GM21529 (cell line): ENCODE results near the gene PPP1R13L.

ENCODE experiments used
- ATAC-seq: cut with Tn5 transposase; IDR thresholded peaks from one replicate; pipeline ENCODE4 v1.9.1; 2021; ENCODE audit not compliant: unreplicated experiment

Gene PPP1R13L, protein sequence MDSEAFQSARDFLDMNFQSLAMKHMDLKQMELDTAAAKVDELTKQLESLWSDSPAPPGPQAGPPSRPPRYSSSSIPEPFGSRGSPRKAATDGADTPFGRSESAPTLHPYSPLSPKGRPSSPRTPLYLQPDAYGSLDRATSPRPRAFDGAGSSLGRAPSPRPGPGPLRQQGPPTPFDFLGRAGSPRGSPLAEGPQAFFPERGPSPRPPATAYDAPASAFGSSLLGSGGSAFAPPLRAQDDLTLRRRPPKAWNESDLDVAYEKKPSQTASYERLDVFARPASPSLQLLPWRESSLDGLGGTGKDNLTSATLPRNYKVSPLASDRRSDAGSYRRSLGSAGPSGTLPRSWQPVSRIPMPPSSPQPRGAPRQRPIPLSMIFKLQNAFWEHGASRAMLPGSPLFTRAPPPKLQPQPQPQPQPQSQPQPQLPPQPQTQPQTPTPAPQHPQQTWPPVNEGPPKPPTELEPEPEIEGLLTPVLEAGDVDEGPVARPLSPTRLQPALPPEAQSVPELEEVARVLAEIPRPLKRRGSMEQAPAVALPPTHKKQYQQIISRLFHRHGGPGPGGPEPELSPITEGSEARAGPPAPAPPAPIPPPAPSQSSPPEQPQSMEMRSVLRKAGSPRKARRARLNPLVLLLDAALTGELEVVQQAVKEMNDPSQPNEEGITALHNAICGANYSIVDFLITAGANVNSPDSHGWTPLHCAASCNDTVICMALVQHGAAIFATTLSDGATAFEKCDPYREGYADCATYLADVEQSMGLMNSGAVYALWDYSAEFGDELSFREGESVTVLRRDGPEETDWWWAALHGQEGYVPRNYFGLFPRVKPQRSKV

DNA sequence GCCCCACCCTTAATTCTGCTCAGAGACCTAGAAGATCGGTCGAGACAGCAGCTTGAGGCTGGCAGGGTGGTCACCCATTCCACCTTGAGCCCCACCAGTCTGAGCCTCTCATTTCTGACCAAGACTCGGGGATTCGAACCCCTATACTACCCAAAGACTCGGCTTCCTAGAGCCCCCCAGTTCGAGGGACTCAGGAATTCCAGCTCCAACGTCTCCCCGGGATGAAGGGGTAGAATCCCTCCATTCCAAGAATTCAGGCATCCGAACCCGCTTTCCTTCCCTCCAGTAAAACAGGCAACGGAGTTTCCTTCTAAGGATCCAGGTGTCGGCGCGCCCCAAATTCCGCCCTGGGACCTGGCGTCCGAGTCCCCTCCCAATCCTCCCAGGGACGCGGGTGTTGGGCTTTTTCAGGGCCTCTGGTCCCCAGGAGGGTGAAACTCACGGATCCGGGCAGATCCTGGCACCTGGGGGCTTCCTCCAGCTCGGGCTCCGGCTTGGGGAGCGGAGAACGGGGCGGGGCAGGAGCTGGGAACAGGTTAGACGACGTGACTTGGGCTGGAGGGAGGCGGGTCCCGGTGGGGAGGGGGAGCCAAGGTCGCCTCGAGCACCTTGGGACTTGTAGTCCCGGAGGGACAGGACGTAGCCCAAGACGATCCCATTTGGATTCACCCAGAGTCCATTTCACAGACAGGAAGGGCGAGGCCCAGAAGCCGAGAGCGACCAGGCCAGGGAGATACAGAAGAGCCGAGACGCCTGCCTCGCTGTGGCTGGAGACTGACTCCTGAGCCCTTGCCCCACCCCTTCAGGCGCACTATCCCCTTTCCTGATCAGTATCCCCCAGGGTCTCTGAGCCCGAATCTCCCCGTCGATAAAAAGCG lies at the start of gene PPP1R13L:
Gene PPP1R13L, minus strand, starts transcription at position 513 of the 878 bp plus-strand sequence. CDS start 6,751 bp downstream, outside the sequence.
- peak; percentile 9 for ATAC-seq

DNA sequence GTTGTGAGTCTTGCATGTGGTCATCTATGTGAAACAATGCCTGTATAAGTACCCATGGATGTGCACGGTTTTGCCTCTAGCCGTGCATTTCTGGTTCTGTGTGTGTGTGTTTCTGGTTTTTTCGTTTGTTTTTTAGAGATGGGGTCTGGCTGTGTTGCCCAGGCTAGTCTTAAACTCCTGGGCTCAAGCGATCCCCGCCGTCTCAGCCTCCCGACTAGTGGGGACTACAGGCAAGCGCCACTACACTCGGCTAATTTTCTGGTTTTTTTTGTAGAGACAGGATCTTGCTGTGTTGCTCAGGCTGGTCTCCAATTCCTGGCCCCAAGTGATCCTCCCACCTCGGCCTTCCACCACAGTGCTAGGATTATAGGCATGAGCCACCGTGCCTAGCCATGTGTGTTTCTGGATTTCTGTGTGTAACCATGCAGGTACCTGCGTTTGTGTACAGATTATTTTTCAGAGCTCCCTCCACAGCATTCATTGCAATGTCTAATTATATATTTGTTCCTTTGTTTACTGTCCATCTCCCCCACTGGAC lies 47.0 kb upstream of the PPP1R13L start:
- ATAC-seq = no peak

DNA sequence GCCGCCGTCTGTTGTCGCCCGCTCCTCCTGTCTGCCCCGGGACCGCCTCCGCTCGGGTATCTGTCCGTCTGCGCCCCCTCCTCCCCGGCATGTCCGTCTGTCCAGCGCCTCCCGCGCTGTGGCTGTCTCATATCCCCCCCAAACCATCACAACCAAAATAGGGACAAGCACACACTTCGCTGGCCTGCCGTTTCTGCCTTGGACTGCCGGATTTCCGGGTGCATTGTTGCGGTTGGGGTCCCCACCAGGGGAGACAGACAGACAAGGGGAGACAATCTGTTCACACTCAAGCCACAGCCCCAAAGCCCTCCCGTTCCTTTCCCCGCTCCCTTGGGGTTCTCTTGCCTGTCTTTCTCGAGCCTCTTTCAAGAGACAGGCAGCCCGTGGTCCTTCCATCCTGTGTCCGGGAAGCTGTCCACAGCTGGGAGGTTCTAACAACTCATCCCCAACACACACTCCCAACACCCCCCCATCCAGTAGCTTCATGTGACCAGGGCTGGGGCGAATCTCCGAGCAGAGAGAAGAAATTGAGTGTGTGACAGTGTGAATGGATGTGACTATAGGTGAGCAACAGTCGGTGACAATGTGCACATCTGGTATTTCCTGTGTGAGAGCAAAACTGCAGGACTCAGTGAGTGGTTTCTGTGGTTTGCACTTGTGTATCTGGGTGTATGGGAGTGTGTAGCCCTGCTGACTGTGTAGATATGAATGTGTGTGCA lies 46.4 kb upstream of the PPP1R13L start:
- ATAC-seq = no peak

DNA sequence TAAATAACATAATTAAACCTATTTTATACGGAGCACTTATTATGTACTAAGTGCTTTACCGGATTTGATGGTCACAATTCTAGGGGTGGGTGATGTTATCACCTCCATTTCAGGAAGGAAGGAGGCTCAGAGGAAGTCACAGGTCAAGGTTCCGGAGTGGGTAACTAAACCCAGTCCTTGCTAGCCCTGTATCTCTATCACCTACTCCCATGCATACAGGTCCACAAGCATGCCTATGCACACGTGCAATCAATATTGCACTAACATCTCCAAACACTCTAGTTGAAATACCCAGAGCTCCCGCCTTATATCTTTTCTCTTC lies 45.1 kb upstream of the PPP1R13L start:
- ATAC-seq = peak; percentile 17

DNA sequence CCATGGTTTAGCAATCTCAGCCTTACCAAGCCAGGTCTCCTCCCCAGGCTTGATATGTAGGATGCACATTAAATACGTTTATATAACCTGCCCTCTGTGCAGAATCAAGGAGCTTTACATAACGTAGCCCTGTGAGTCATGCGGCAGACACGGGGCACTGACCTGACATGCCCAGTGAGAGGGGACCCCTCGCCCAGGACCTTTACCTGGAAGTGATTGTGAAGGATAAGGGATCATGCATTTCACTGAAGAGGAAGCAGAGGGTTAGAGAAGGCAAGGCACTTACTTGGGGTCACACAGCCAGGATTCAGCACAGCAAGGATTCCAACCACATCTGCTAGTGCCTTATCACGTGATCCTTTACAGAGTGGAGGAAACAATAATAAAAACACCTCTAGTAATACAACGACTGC lies 44.0 kb upstream of the PPP1R13L start:
- no peak for ATAC-seq

DNA sequence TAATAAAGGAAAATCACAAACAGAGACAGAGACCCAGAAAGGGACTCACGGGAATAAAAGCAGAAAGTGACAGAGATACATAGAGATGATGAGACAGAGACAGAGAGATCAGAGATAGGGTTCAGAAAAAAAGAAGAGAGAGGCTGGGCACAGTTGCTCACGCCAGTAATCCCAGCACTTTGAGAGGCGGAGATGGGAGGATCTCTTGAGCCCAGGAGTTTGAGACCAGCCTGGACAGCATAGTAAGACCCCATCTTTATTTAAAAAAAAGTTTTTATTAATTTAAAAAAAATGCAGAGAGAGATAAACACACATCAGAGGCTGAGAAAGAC lies 43.5 kb upstream of the PPP1R13L start:
- ATAC-seq = no peak

DNA sequence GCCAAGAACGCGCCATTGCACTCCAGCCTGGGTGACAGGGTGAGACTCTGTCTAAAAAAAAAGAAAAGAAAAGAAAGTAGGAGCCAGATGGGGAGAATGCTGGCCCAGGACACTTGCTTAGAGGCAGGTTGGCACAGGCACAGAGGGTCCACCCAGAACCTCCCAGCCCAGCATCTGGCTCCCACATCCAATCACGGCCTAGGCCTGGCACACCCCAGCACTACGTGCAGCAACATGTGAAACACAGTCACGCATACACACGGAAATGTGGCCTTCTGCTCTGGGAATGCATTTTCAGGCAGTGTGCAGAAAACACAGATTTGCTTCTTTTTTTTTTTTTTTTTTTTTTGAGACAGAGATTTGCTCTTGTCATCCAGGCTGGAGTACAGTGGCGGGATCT lies 42.1 kb upstream of the PPP1R13L start:
- ATAC-seq = no peak

DNA sequence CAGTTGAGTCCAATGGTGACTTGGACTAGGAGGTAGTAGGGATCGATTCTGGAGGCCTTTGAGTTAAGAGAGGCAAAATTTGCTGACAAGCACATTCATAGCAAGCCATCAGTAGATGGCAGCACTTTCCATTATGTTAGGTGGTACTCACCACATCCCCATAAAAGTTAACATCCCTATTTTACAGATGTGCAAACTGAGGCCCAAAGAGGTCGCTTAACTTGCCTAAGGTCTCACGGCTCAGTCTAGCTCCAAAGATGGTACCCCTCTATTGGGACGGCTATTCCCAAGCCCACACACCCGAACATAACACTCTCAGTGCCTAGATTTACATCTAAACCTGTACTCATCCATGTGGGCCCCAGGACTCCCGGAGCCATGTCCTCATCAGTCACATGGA lies 41.4 kb upstream of the PPP1R13L start:
- ATAC-seq = no peak

DNA sequence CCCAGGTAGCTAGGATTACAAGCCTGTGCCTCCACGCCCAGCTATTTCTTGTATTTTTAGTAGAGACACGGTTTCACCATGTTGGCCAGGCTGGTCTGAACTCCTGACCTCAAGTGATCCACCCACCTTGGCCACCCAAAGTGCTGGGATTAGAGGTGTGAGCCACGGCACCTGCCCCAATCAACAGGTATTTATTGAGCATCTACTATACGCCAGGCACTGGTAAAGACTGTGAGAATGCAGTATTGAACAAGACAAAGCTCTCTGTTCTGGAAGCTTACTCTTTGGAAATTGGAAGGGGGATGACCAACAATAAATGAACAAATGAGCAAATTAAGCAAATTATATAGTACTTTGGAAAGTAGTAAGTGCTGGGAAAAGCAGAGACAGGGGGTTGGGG lies 40.3 kb upstream of the PPP1R13L start:
- no peak for ATAC-seq

DNA sequence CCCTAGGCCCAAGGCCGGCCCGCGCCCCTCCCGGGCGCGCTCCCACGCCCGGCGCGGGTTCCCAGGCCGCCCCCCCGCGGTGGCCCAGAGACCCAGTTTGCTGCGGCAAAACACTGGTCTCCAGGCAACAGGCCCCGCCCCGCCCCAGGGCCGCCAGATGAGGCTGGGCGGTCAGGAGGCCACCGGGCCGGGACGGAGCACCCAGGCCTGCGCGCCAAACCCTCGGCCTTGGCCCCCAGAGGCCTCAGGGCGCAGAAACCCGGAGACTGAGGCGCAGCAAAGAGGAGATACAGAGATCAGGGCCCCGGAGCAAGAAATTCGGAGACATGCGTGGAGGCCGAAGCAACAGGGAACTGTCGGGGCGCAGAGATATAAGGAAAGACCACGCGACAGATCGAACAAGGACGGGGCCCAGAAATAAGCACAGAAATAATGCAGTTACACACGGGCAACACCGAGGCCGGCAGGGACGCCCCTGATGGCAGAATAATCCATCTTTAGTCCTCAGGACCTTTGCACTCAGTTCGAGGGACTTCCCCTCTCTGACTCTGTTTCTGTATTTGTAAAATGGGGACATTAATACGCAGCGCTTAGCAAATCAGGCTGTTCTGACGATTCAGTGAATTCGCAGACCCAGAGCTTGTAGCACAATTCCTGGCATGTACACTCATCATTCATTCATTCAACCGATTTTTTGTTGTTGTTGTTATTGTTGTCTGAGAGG lies 39.6 kb upstream of the PPP1R13L start:
- peak; percentile 45 for ATAC-seq

DNA sequence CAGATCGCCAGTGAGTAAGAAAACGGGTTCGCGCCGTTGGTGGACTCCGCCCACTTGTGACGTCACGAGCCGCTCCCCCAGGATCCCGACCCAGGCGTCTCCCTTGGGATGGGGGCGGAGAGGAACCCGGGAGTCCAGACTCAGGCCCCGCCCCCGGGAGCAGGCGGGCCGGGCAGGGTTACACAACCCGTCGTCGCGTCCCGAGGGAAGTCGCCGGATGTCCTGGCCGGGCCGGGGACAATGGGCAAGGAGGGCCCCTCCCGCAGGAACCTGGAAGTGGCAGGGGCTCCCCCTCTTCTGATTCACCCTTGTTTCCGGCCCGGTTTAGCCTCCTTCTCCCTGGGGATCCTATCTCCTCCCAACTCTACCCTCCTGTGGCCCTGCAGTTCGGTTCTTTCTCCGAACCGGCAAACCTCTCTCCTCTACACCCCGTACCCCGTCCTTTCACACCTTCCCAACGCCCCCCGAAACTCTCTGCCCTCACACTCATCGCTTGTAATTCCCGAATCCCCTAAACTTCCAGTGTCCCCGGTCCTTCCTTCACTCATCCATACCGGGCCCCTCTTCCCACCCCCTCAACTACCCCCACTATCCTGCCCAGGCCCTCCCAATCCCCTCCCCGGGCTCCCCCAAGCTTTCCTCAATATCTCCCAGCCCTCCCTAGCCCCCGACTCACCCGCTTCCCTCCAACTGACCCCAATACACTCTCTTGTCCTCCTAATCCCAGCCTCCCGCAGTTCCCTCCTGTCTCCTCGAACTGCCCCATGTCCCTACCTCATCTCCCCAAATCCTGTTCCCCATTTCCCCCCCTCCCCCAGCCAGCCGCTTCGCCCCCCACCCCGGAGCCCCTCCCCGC lies 38.8 kb upstream of the PPP1R13L start:
- ATAC-seq = no peak

DNA sequence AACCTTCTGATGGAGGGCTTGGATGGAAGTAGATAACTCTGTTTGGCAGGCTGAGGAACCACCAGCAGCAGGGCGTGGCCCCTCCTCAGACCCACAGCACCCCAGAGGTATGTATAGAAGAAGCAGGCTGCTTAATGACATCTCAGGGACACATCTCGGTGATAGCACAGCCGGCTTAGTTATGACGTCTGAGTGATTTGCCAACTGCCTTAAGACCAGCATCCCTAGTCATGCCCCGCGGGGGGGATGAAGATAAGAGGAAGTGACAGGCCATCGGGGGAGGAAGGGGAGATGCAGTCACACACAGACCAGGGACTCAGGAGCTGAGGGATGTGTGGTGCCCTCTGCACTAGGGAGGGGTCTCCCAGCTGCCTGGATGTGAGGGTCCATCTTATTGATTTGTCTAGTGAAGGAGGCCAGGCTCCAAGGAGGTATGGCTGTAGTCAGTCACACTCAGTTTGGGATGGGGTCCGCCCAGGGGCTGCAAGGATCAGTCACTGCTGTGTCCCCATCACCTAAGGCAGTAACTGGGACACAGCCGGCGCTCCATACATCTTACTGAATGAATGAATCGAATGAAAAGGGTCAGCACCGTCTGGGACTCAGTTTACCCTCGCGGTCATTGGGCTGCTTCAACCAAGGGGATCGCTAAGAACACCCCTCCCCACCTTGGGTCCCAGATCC lies 38.1 kb upstream of the PPP1R13L start:
- ATAC-seq = no peak

DNA sequence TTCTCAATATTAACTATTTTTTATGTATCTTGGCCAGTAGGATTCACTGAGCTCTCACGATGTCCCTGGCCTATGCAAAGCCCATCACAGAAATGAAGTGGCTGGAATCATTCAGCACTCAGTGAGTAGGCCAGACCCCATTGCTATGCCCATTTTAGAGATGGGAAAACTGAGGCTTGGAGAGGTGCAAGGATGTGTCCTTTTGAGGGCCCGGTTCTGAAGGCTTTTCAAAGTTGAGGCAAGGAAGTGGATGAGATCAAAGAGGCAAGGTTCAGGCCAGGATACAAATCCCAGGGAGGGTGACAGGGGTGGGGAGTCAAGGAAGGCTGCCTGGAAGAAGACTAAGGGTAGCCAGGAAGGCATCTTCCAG lies 37.5 kb upstream of the PPP1R13L start:
- ATAC-seq = no peak

DNA sequence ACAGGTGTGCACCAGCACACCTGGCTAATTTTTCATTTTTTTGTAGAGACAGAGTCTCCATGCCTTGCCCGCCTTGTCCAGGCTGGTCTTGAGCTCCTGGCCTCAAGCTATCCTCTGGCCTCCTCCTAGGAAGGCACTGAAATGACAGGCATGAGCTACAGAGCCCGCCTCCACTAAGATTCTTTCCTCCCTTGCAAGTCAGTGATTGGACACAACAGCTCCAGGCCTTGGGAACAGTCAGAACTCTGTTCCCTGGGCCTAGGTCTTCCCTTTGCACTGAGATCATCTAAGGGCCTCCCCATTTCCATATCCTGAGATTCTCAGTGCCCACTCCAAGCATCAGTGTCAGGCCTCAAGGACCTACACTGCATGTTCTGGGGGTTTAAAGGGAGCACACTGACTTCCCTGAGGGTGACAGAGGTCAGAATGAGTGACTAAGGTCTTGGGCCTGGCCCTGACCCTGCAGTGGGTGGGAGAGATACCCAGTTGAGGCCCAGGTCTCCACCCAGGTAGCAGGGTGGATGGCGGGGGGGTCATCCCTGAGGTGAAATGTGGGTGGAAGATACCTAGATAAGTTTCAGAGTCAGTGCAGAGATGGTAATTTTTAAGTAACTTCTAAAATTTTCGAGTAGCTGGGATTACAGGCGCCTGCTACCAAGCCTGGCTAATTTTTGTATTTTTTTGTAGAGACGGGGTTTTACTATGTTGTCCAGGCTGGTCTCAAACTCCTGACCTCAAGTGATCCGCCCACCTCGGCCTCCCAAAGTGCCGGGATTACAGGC lies 36.2 kb upstream of the PPP1R13L start:
- ATAC-seq = no peak

DNA sequence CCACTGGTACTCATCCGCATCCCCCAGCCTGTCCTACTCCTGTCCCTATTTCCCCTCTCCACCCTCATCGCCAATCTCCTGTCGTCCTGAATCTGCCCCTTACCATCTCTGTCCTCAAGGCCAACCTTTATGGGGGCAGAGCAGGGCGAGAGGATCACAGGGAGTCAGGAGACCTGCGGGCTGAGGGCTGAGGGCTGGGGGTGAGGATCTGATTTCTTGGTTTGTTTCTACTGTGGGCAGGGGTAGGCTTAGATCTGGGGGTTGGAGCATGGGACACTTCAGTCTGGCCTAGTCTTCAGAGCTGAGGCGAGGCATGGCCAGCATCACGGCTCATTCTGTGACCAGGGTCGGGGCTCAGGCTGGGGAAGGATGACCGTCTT lies 35.4 kb upstream of the PPP1R13L start:
- no peak for ATAC-seq

DNA sequence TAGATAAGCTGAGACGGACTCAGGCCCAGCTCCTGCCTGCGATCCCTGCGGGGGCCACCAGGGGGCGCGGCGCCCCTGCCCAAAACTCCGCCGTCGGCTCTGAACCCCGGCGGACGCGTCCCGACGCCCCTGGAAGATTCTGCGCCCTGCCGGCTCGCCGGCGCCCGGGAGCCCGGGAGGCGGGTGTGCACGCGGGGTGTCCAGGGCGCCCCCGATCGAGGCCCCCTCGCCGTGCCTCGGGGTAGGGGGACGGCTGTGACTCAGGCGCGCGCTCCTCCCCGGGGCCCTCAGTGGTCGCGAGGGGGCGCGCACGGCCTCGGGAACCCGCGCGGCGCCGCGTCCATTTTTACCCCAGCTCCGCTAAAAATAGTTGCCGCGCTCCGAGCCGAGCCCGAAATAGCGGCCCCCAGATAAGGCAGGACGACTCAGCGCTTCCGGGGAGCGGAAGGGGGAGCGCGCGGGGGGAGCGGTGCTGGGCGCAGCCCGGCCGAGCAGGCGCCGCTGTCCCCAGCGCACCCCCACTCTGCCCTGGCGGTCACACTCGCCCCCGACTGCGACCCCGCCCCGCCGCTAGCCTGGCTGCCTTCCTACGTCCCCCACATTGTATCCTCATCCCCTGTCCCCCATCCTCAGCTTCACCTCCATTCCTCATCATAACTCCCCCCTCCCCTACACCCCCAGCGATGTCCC lies 34.8 kb upstream of the PPP1R13L start:
- ATAC-seq = peak; percentile 53

DNA sequence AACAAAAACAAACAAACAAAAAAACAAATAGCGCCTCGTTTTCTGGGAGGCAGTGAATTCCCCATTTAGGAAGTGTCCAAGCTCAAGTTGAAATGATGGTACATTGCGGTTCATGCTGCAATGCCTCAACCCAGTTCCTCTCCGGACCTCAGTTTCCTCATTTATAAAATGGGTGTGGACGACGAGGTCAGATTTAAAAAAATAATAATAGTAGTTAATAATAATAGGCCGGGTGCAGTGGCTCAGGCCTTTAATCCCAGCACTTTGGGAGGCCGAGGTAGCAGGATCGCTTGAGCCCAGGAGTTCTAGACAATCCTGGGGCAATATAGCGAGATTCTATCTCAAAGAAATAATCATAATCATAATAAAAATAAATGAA lies 34.3 kb upstream of the PPP1R13L start:
- ATAC-seq = no peak
